Left renal pelvis (tissue), 4 donors: Measurements from ENCODE around the gene CFAP410. TPM values are rescaled to one million over a fixed set of nuclear protein-coding genes. Genes with fewer than 3 reads are reported as not detected.
"Not testable (repeated sequence)": the region's sequence is repeated elsewhere in the genome, so short reads cannot be mapped to it uniquely, and the experiment has no call there.

Experiments used
- DNase-seq, 4 donors: peaks; one replicate each; pipeline ENCODE4 v3.0.0-alpha.2; 2013; ENCODE audit warnings: low read depth in 4 of 4, low spot score in 3 of 4
- polyA plus RNA-seq, 4 donors: library from polyadenylated mRNA; unstranded; fragments of 120-200 nt; gene quantifications; one replicate each; pipeline ENCODE4 v1.2.1, GENCODE V29; 2013; ENCODE audit not compliant: insufficient read length in 4 of 4

Gene CFAP410
- polyA plus RNA-seq, 4 donors = 16.7 to 33.2 (median 19.7) TPM

- DNase-seq = no peak
Observed at GRCh38 chr21:44352253-44352860, 13.2 kb upstream of the CFAP410 start.

GRCh38 chr21:44351535-44352252 is 12.5 kb upstream of the CFAP410 start:
- DNase-seq = no peak

- DNase-seq = no peak
Observed at GRCh38 chr21:44350773-44351481, 11.7 kb upstream of the CFAP410 start.

GRCh38 chr21:44349847-44350772 is 10.9 kb upstream of the CFAP410 start:
- DNase-seq = no peak

- DNase-seq = no peak
Observed at GRCh38 chr21:44349416-44349846, 10.2 kb upstream of the CFAP410 start.

- DNase-seq = no peak
Observed at GRCh38 chr21:44348861-44349260, 9.7 kb upstream of the CFAP410 start.

- no peak for DNase-seq
Observed at GRCh38 chr21:44347911-44348451, 8.8 kb upstream of the CFAP410 start.

GRCh38 chr21:44345495-44345894 is 6.3 kb upstream of the CFAP410 start:
- no peak for DNase-seq

GRCh38 chr21:44344541-44345183 is 5.5 kb upstream of the CFAP410 start:
- no peak for DNase-seq

GRCh38 chr21:44342981-44343380 is 3.8 kb upstream of the CFAP410 start:
- not testable (repeated sequence) for DNase-seq

GRCh38 chr21:44341726-44342458 is 2.7 kb upstream of the CFAP410 start:
- DNase-seq = not testable (repeated sequence)

GRCh38 chr21:44337941-44338895 is 972 bp downstream of the CFAP410 start:
- peak; percentile 38 to 52 (median 48) for DNase-seq

- DNase-seq = no peak
Observed at GRCh38 chr21:44337449-44337848, 1.7 kb downstream of the CFAP410 start.

- DNase-seq = no peak
Observed at GRCh38 chr21:44335266-44336059, 3.7 kb downstream of the CFAP410 start.

GRCh38 chr21:44334329-44335030 is 4.7 kb downstream of the CFAP410 start:
- DNase-seq = no peak

- DNase-seq = no peak
Observed at GRCh38 chr21:44333509-44334328, 5.5 kb downstream of the CFAP410 start.
